ENCODE results near the gene DDAH1. TPM values are rescaled to one million over a fixed set of nuclear protein-coding genes. Genes with fewer than 3 reads are reported as not detected.
"Not testable (repeated sequence)": the region's sequence is repeated elsewhere in the genome, so short reads cannot be mapped to it uniquely, and the experiment has no call there.

The DDAH1 gene
- total RNA-seq, result 10 to 100 TPM in 8 of 9 donors, 1 to 10 TPM in 1; 9.8 to 33.9 (median 18.0) TPM
- 10 to 100 TPM in 1 of 2 donors, 1 to 10 TPM in 1; 5.7 to 14.7 TPM for polyA plus RNA-seq
- long read RNA-seq, donor 1, partial matches to known transcripts, result 0 of 1 reads
- long read RNA-seq, donor 1, other reads (novel, unspliced or antisense), result 1 of 1 reads
- long read RNA-seq, donor 2, transcript DDAH1-204 (7 exons, 3,909 nt), result major isoform, 5 of 21 reads
- long read RNA-seq, donor 2, partial matches to known transcripts, result 2 of 21 reads
- long read RNA-seq, donor 2, other reads (novel, unspliced or antisense), result 14 of 21 reads
- long read RNA-seq, donor 3, partial matches to known transcripts, result 1 of 6 reads
- long read RNA-seq, donor 3, other reads (novel, unspliced or antisense), result 4 of 6 reads

GRCh38 chr1:85465099-85465785 is at the start of gene DDAH1:
TSS of gene DDAH1 (minus strand) at chr1:85465159. CDS start at chr1:85465045, 114 bp downstream.
- Histone ChIP-seq H3K4me1 (peaks cover 0 to 22% (median 11%) of the 10 kb centered on the region in 12 donors), H3K36me3 (no peaks in the 10 kb centered on the region), H3K27me3 (peaks cover 0 to 30% (median 0%) of the 10 kb centered on the region in 9 donors), H3K27ac (peak within 1 kb of the TSS; percentile 3 to 83 (median 72)), H3K4me3 (peak within 1 kb of the TSS; percentile 3 to 79 (median 70)), H3K9me3 (no peaks in the 10 kb centered on the region)
- peak in 4 of 5 donors; percentile 39 to 59 (median 56) for DNase-seq
- TF ChIP-seq POLR2A (IDR thresholded peaks at IDR 0.05), result peak in 1 of 2 donors; percentile 6
- TF ChIP-seq, protein P1, sequence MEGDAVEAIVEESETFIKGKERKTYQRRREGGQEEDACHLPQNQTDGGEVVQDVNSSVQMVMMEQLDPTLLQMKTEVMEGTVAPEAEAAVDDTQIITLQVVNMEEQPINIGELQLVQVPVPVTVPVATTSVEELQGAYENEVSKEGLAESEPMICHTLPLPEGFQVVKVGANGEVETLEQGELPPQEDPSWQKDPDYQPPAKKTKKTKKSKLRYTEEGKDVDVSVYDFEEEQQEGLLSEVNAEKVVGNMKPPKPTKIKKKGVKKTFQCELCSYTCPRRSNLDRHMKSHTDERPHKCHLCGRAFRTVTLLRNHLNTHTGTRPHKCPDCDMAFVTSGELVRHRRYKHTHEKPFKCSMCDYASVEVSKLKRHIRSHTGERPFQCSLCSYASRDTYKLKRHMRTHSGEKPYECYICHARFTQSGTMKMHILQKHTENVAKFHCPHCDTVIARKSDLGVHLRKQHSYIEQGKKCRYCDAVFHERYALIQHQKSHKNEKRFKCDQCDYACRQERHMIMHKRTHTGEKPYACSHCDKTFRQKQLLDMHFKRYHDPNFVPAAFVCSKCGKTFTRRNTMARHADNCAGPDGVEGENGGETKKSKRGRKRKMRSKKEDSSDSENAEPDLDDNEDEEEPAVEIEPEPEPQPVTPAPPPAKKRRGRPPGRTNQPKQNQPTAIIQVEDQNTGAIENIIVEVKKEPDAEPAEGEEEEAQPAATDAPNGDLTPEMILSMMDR (IDR thresholded peaks at IDR 0.05), result no peak
- intact Hi-C loops (cut with DNase I), result loop anchor here in 4 of 10 donors (2.0 to 10.0 kb wide), 4 partner anchors 58 to 160 kb away; partner anchors contain the start of gene CCN1 (in 2 of the 4)
- 4 to 15% (median 4%) methylated on average over 17 to 56 of the region's 56 CpGs for WGBS, 4 donors
- ATAC-seq, result peak; percentile 53 to 90 (median 80)

- intact Hi-C loops (cut with DNase I); H3K4me3 ChIP-seq; H3K27ac ChIP-seq; H3K4me1 ChIP-seq; H3K27me3 ChIP-seq; DNase-seq; ATAC-seq; H3K36me3 ChIP-seq; H3K9me3 ChIP-seq: not testable (repeated sequence)
- WGBS, 4 donors, result 93 to 96% (median 94%) methylated on average over 4 of the region's 4 CpGs
Observed at GRCh38 chr1:85513998-85514397, 49.0 kb upstream of the DDAH1 start.

DNA sequence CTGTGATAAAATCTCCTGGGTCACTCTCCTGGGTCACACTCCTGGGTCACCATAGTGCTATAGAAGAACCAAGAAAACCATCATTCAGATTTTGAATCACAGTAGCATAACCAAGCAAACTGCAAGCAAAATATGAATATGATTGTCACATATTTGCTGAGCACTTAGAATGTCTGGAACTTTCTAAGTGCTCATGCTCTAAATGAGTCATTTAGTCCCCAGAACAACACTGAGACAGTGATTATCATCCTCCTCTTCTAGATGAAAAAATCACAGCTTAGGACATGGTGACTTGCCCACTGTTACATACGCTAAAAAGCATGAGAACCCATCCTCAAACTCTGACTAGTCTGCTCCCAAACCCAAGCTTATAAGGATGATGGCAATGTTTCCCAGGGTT is 39.5 kb upstream of the DDAH1 start:
- Histone ChIP-seq H3K27me3 (no peaks in the 10 kb centered on the region), H3K9me3 (peaks cover 0 to 13% (median 0%) of the 10 kb centered on the region in 12 donors), H3K36me3 (no peaks in the 10 kb centered on the region), H3K4me1 (peaks cover 0 to 8% (median 3%) of the 10 kb centered on the region in 12 donors), H3K27ac (no peak overlapping the region), H3K4me3 (no peak overlapping the region)
- WGBS, 4 donors, result 91 to 100% (median 94%) methylated on average over 1 of the region's 1 CpG
- TF ChIP-seq, protein P1 (IDR thresholded peaks at IDR 0.05), result no peak
- TF ChIP-seq POLR2A (IDR thresholded peaks at IDR 0.05), result no peak
- DNase-seq (no peak), ATAC-seq (no peak)
- intact Hi-C loops (cut with DNase I), result loop anchor here in 7 of 10 donors (5.0 to 10.0 kb wide), 6 partner anchors 73 to 197 kb away; partner anchors contain the start of gene CCN1 (in 3 of the 7)

- intact Hi-C loops (cut with DNase I), result loop anchor here in 9 of 10 donors (1.0 to 10.0 kb wide), 8 partner anchors 75 to 195 kb away; partner anchors contain the start of gene CCN1 (in 3 of the 9)
- peak; percentile 38 to 56 (median 45) for DNase-seq
Observed at GRCh38 chr1:85502625-85503083, 37.7 kb upstream of the DDAH1 start.

More at GRCh38 chr1:85502625-85503083, 37.7 kb upstream of the DDAH1 start:
- peak; percentile 42 to 90 (median 84) for ATAC-seq
- Histone ChIP-seq H3K27ac (peak overlapping the region in 1 of 12 donors; percentile 43), H3K36me3 (no peaks in the 10 kb centered on the region), H3K4me1 (peaks cover 0 to 8% (median 3%) of the 10 kb centered on the region in 12 donors), H3K27me3 (no peaks in the 10 kb centered on the region), H3K9me3 (peaks cover 0 to 13% (median 0%) of the 10 kb centered on the region in 12 donors), H3K4me3 (no peak overlapping the region)
- no peak for TF ChIP-seq POLR2A (IDR thresholded peaks at IDR 0.05)
- TF ChIP-seq, protein P1 (IDR thresholded peaks at IDR 0.05), result peak; percentile 39 to 71 (median 56)
- 38 to 48% (median 42%) methylated on average over 3 of the region's 3 CpGs for WGBS, 4 donors

All from heart left ventricle (tissue), 16 donors.